ENCODE measurements around the gene TNK1. TPM values are rescaled to one million over a fixed set of nuclear protein-coding genes. Genes with fewer than 3 reads are reported as not detected.
"Not testable (repeated sequence)": the region's sequence is repeated elsewhere in the genome, so short reads cannot be mapped to it uniquely, and the experiment has no call there.

Gene TNK1
- polyA plus RNA-seq, 3 donors = not detected

DNA sequence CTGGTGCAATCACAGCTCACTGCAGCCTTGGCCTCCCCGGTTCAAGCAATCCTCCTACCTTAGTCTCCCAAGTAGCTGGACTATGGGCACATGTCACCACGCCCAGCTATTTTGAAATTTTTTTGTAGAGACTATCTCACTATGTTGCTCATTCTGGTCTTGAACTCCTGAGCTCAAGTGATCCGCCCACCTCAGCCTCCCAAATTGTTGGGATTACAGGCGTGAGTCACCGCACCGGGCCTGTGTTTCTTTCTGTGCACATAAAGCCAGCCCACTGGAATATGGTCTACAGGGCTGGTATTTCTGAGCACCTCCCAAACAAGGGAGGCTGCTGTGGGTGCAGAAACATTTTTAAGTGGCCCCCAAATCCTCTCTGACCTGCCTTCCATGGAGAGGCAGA lies 17.6 kb upstream of the TNK1 start:
- 94% methylated on average over 6 of the region's 6 CpGs for WGBS (ENCODE audit: insufficient coverage)
- H3K27ac ChIP-seq (ENCODE audit: low read depth in 1 of 2, low read length in 2 of 2) = no peak overlapping the region
- no peaks in the 10 kb centered on the region for H3K36me3 Mint-ChIP-seq
- peaks cover 3 to 12% (median 4%) of the 10 kb centered on the region in 3 donors for H3K27me3 Mint-ChIP-seq (ENCODE audit: low read depth in 3 of 3)
- H3K4me3 Mint-ChIP-seq = no peak overlapping the region
- H3K4me3 ChIP-seq (replicated peaks in 1 of 3; ENCODE audit: low read depth in 2 of 3, low read length in 3 of 3) = no peak overlapping the region
- H3K4me1 ChIP-seq (ENCODE audit: control insufficient read depth in 1 of 2, insufficient read depth in 2 of 2, low read length in 2 of 2) = no peaks in the 10 kb centered on the region
- H4K20me1 ChIP-seq (ENCODE audit: insufficient read depth, low read length) = no peaks in the 10 kb centered on the region
- no peaks in the 10 kb centered on the region for H3K36me3 ChIP-seq (replicated peaks in 1 of 2; ENCODE audit: control insufficient read depth in 1 of 2, insufficient read depth in 2 of 2, low read length in 2 of 2)
- TF ChIP-seq, protein P1, sequence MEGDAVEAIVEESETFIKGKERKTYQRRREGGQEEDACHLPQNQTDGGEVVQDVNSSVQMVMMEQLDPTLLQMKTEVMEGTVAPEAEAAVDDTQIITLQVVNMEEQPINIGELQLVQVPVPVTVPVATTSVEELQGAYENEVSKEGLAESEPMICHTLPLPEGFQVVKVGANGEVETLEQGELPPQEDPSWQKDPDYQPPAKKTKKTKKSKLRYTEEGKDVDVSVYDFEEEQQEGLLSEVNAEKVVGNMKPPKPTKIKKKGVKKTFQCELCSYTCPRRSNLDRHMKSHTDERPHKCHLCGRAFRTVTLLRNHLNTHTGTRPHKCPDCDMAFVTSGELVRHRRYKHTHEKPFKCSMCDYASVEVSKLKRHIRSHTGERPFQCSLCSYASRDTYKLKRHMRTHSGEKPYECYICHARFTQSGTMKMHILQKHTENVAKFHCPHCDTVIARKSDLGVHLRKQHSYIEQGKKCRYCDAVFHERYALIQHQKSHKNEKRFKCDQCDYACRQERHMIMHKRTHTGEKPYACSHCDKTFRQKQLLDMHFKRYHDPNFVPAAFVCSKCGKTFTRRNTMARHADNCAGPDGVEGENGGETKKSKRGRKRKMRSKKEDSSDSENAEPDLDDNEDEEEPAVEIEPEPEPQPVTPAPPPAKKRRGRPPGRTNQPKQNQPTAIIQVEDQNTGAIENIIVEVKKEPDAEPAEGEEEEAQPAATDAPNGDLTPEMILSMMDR (IDR thresholded peaks at IDR 0.05) = no peak
- no peaks in the 10 kb centered on the region for H3K4me1 Mint-ChIP-seq
- no peak overlapping the region for H3K9ac ChIP-seq (ENCODE audit: insufficient read depth, low read length, poor library complexity, severe bottlenecking)
- no peak for DNase-seq
- no peaks in the 10 kb centered on the region for H3K9me3 Mint-ChIP-seq
- intact Hi-C loops (cut with micrococcal nuclease) = no loop called here
- H2AFZ ChIP-seq (ENCODE audit: insufficient read depth, low read depth, low read length, poor library complexity, severe bottlenecking) = no peak overlapping the region
- H3K9me3 ChIP-seq (replicated peaks in 1 of 2; ENCODE audit: control insufficient read depth in 1 of 2, insufficient read depth in 1 of 2, low read length in 2 of 2) = no peaks in the 10 kb centered on the region
- no peaks in the 10 kb centered on the region for H3K27me3 ChIP-seq (ENCODE audit: control insufficient read depth in 2 of 2, insufficient read depth in 2 of 2, low read length in 2 of 2)
- peak overlapping the region in 1 of 7 donors; percentile 14 for H3K27ac Mint-ChIP-seq
- no peak overlapping the region for H3K4me2 ChIP-seq (replicated peaks; ENCODE audit: extremely low read depth, low read length, poor library complexity, severe bottlenecking)
- H3K79me2 ChIP-seq (ENCODE audit: insufficient read depth, low read length) = no peaks in the 10 kb centered on the region

DNA sequence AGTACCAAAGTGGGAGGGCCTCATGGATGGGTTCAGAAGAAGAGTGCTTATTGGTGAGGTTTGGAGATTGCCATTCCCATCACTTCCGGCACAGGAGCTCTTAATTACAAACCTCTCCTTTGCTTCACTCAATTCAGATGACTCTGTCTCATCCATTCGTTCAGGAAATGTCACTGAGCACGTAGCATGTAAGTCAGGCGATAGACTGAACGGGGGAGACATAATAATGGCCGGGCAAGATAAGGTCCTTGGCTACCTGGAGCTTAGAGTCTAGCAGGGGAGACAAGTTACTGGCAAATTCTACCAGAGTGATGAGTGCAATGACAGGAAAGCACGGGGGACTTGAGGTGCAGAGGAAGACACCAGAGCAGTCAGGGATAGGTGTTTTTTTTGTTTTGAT lies 14.9 kb upstream of the TNK1 start:
- H3K9ac ChIP-seq (ENCODE audit: insufficient read depth, low read length, poor library complexity, severe bottlenecking); H2AFZ ChIP-seq (ENCODE audit: insufficient read depth, low read depth, low read length, poor library complexity, severe bottlenecking); H3K4me3 Mint-ChIP-seq; H3K4me2 ChIP-seq (replicated peaks; ENCODE audit: extremely low read depth, low read length, poor library complexity, severe bottlenecking); intact Hi-C loops (cut with micrococcal nuclease); H3K9me3 Mint-ChIP-seq; H3K27ac Mint-ChIP-seq; H3K9me3 ChIP-seq (replicated peaks in 1 of 2; ENCODE audit: control insufficient read depth in 1 of 2, insufficient read depth in 1 of 2, low read length in 2 of 2); H3K36me3 Mint-ChIP-seq; DNase-seq; H3K4me1 Mint-ChIP-seq; H3K4me3 ChIP-seq (replicated peaks in 1 of 3; ENCODE audit: low read depth in 2 of 3, low read length in 3 of 3); H3K27me3 ChIP-seq (ENCODE audit: control insufficient read depth in 2 of 2, insufficient read depth in 2 of 2, low read length in 2 of 2); H3K36me3 ChIP-seq (replicated peaks in 1 of 2; ENCODE audit: control insufficient read depth in 1 of 2, insufficient read depth in 2 of 2, low read length in 2 of 2); H3K79me2 ChIP-seq (ENCODE audit: insufficient read depth, low read length); H3K4me1 ChIP-seq (ENCODE audit: control insufficient read depth in 1 of 2, insufficient read depth in 2 of 2, low read length in 2 of 2); H3K27ac ChIP-seq (ENCODE audit: low read depth in 1 of 2, low read length in 2 of 2); H4K20me1 ChIP-seq (ENCODE audit: insufficient read depth, low read length): not testable (repeated sequence)
- no CpG with 5 or more reads among the region's 7 CpGs for WGBS (ENCODE audit: insufficient coverage)
- peaks cover 5 to 16% (median 9%) of the 10 kb centered on the region in 3 donors for H3K27me3 Mint-ChIP-seq (ENCODE audit: low read depth in 3 of 3)
